ENCODE data around the gene GPR85.

The GPR85 gene, protein sequence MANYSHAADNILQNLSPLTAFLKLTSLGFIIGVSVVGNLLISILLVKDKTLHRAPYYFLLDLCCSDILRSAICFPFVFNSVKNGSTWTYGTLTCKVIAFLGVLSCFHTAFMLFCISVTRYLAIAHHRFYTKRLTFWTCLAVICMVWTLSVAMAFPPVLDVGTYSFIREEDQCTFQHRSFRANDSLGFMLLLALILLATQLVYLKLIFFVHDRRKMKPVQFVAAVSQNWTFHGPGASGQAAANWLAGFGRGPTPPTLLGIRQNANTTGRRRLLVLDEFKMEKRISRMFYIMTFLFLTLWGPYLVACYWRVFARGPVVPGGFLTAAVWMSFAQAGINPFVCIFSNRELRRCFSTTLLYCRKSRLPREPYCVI

DNA sequence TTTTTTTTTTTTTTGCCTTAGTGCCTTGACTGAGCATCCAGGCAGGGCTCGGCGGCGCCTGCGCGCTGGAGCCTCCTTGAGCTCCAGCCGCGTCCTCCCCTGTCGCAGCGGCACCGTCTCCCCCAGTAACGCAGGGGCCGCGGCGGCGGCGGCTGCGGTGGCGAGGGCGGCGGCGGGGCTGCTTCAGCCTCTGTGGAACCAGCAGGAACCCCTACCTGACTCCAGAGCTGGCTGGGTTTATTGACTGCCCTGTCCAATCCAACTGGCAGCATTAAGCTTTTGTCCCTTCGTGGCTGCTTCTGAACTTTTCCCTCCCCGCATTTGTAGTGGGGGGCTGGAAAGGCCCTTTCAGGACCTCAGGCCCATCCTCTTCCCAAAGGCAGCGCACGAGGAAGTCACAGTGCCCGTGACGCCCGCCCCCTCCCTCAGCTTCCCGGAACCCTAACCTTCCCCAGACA lies at the start of gene GPR85:
TSS of gene GPR85 (minus strand) at position 397 of the 458 bp plus-strand sequence. CDS start 2,106 bp downstream, outside the sequence.
- DNase-seq (ENCODE audit: low read depth): peak; percentile 76
- TF ChIP-seq CTCF (conservative IDR thresholded peaks at IDR 0.05; ENCODE audit: low read length): no peak
- peak within 1 kb of the TSS; percentile 76 for H3K4me3 ChIP-seq (ENCODE audit: low read length)

GRCh38 chr7:113134025-113134424 lies 47.4 kb upstream of the GPR85 start:
- H3K4me3 ChIP-seq (ENCODE audit: low read length): no peak overlapping the region
- no peak for TF ChIP-seq CTCF (conservative IDR thresholded peaks at IDR 0.05; ENCODE audit: low read length)
- no peak for DNase-seq (ENCODE audit: low read depth)

GRCh38 chr7:113131367-113131766 lies 44.7 kb upstream of the GPR85 start:
- no peak overlapping the region for H3K4me3 ChIP-seq (ENCODE audit: low read length)
- no peak for DNase-seq (ENCODE audit: low read depth)
- no peak for TF ChIP-seq CTCF (conservative IDR thresholded peaks at IDR 0.05; ENCODE audit: low read length)

DNA sequence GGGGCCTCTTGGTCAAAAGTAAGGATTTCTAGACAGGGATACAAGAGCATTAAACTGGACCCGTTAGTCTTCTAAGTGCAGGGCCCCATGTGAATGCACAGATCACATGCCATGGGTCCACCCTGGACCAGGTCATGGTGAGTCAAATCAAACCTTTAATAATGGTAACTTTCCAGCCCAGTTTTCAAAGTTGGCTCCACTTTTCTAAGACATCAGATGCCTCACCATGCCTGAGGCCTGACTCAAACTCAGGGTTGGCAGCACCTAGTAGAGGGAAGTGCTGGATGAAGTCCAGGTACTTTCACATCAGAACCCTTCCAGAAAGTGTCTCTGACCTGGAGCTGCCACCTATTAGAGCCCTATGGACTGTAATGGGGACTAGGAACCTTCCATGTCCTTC lies 41.4 kb upstream of the GPR85 start:
- no peak for TF ChIP-seq CTCF (conservative IDR thresholded peaks at IDR 0.05; ENCODE audit: low read length)
- DNase-seq (ENCODE audit: low read depth): peak; percentile 21
- H3K4me3 ChIP-seq (ENCODE audit: low read length): no peak overlapping the region

DNA sequence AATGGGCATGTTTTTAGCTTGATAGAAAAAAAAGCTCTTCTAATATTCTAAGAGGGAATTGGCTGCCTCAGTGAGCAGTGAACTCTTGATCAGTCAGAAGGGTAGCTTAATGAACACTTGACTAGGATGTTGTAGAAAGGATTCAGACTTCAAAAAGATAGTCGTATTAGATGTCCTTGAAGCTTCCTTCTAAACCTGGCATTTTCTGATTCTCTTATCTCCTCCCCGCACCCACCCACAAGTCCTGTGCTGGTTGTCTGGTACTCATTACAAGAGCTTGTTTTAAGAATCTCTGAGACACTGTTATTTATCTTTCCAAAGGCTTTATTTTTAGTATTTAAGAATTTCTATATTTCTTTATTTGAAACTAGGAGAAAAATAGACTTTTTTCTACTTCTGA lies 39.1 kb upstream of the GPR85 start:
- no peak for TF ChIP-seq CTCF (conservative IDR thresholded peaks at IDR 0.05; ENCODE audit: low read length)
- H3K4me3 ChIP-seq (ENCODE audit: low read length): no peak overlapping the region
- DNase-seq (ENCODE audit: low read depth): no peak

GRCh38 chr7:113122744-113123143 lies 36.1 kb upstream of the GPR85 start:
- DNase-seq (ENCODE audit: low read depth): no peak
- TF ChIP-seq CTCF (conservative IDR thresholded peaks at IDR 0.05; ENCODE audit: low read length): no peak

GRCh38 chr7:113120647-113121046 lies 34.0 kb upstream of the GPR85 start:
- no peak overlapping the region for H3K4me3 ChIP-seq (ENCODE audit: low read length)
- TF ChIP-seq CTCF (conservative IDR thresholded peaks at IDR 0.05; ENCODE audit: low read length): no peak
- no peak for DNase-seq (ENCODE audit: low read depth)

More at GRCh38 chr7:113122744-113123143, 36.1 kb upstream of the GPR85 start:
- no peak overlapping the region for H3K4me3 ChIP-seq (ENCODE audit: low read length)

Measured in AG10803 (cell line).